WERI-Rb-1 (cell line): Measurements from ENCODE around the gene GRIN2D.

Experiments used
- DNase-seq: peaks from one replicate; pipeline ENCODE4 v3.0.0-alpha.2; 2020
- H3K27ac ChIP-seq: fragments of 250-450 bp; sonication (Bioruptor Pico); 2 replicates; pipeline ENCODE4 v1.5.1; 2020; ENCODE audit warnings: mild to moderate bottlenecking, moderate library complexity
- H3K27me3 ChIP-seq: fragments of 250-450 bp; sonication (Bioruptor Pico); 2 replicates; pipeline ENCODE4 v1.5.1; 2021; ENCODE audit warnings: mild to moderate bottlenecking, low read depth, moderate library complexity; ENCODE audit not compliant: insufficient read depth, severe bottlenecking
- H3K36me3 ChIP-seq: fragments of 250-450 bp; sonication (Bioruptor Pico); 2 replicates; pipeline ENCODE4 v1.5.1; 2020; ENCODE audit warnings: mild to moderate bottlenecking, moderate library complexity
- H3K4me3 ChIP-seq: 2 replicates; pipeline ENCODE4 v1.5.1; 2011; ENCODE audit warnings: low read depth, mild to moderate bottlenecking, control low read depth, low read length
- H3K9me3 ChIP-seq: fragments of 250-450 bp; sonication (Bioruptor Pico); 2 replicates; pipeline ENCODE4 v1.5.1; 2021; ENCODE audit warnings: mild to moderate bottlenecking, moderate library complexity; ENCODE audit not compliant: severe bottlenecking
- CTCF ChIP-seq: IDR thresholded peaks from 2 replicates; pipeline ENCODE4 v1.5.1; 2011; ENCODE audit warnings: low read depth, mild to moderate bottlenecking, control low read depth, inconsistent platforms, low read length

The GRIN2D gene

GRCh38 chr19:48372904-48373303, 20.6 kb upstream of the GRIN2D start:
- TF ChIP-seq CTCF, result no peak
- DNase-seq, result no peak
- no peak overlapping the region for H3K4me3 ChIP-seq

GRCh38 chr19:48373567-48373966, 19.9 kb upstream of the GRIN2D start:
- no peak for DNase-seq
- no peak for TF ChIP-seq CTCF
- Histone ChIP-seq H3K36me3 (no peaks in the 10 kb centered on the region; the same call in 1 of the 2 replicates), H3K4me3 (no peak overlapping the region), H3K9me3 (no peaks in the 10 kb centered on the region), H3K27me3 (no peaks in the 10 kb centered on the region), H3K27ac (peak overlapping the region; percentile 41; the same call in 1 of the 2 replicates)

More at GRCh38 chr19:48372904-48373303, 20.6 kb upstream of the GRIN2D start:
- Histone ChIP-seq H3K27ac (peak overlapping the region; percentile 41), H3K36me3 (no peaks in the 10 kb centered on the region), H3K27me3 (no peaks in the 10 kb centered on the region), H3K9me3 (no peaks in the 10 kb centered on the region)

GRCh38 chr19:48378194-48378570, 15.3 kb upstream of the GRIN2D start:
- no peak for TF ChIP-seq CTCF
- Histone ChIP-seq H3K9me3 (no peaks in the 10 kb centered on the region), H3K4me3 (no peak overlapping the region), H3K27ac (no peak overlapping the region), H3K36me3 (peaks cover 19% of the 10 kb centered on the region), H3K27me3 (no peaks in the 10 kb centered on the region)
- DNase-seq, result no peak

- Histone ChIP-seq H3K36me3 (peaks cover 28% of the 10 kb centered on the region), H3K27ac (no peak overlapping the region), H3K9me3 (no peaks in the 10 kb centered on the region), H3K27me3 (no peaks in the 10 kb centered on the region), H3K4me3 (no peak overlapping the region)
- DNase-seq, result no peak
- TF ChIP-seq CTCF, result no peak
These were observed 14.4 kb upstream of the GRIN2D start for GRCh38 chr19:48379058-48379457.

- Histone ChIP-seq H3K27ac (no peak overlapping the region), H3K4me3 (no peak overlapping the region), H3K36me3 (peaks cover 47% of the 10 kb centered on the region), H3K27me3 (no peaks in the 10 kb centered on the region), H3K9me3 (no peaks in the 10 kb centered on the region)
- no peak for TF ChIP-seq CTCF
- no peak for DNase-seq
These were observed 12.1 kb upstream of the GRIN2D start for GRCh38 chr19:48381178-48381950.

GRCh38 chr19:48382286-48382685, 11.2 kb upstream of the GRIN2D start:
- Histone ChIP-seq H3K36me3 (peaks cover 55% of the 10 kb centered on the region), H3K27ac (no peak overlapping the region), H3K9me3 (no peaks in the 10 kb centered on the region), H3K4me3 (no peak overlapping the region), H3K27me3 (no peaks in the 10 kb centered on the region)
- no peak for DNase-seq
- TF ChIP-seq CTCF, result no peak
